OCI-LY1 (cell line): ENCODE data around the gene SNTG2.

Experiments
- H2AFZ ChIP-seq: fragments of 200-600 bp; sonication (generic), shearing (Covaris generic); 2 replicates; pipeline ENCODE4 v1.6.0; 2014; ENCODE audit warnings: antibody characterized with exemption, mild to moderate bottlenecking, low read length
- H3F3A ChIP-seq: fragments of 200-600 bp; sonication (generic), shearing (Covaris generic); 2 replicates; pipeline ENCODE4 v1.6.0; 2014; ENCODE audit warnings: mild to moderate bottlenecking, antibody characterized with exemption, low read length, moderate library complexity; ENCODE audit not compliant: insufficient read depth
- H3K27ac ChIP-seq: fragments of 200-600 bp; sonication (generic); 2 replicates; pipeline ENCODE4 v1.5.1; 2014; ENCODE audit warnings: low read length, mixed run types, mild to moderate bottlenecking, low read depth; ENCODE audit not compliant: poor library complexity, severe bottlenecking
- H3K27me3 ChIP-seq: fragments of 200-600 bp; sonication (generic); 2 replicates; pipeline ENCODE4 v1.6.0; 2014; ENCODE audit warnings: antibody characterized with exemption, mild to moderate bottlenecking, low read length, moderate library complexity; ENCODE audit not compliant: insufficient read depth
- H3K36me3 ChIP-seq: fragments of 200-600 bp; sonication (generic); 2 replicates; pipeline ENCODE4 v1.6.1; 2014; ENCODE audit warnings: mild to moderate bottlenecking, antibody characterized with exemption, low read length, moderate library complexity, mixed read lengths; ENCODE audit not compliant: insufficient read depth
- H3K4me1 ChIP-seq: fragments of 200-600 bp; sonication (generic); 2 replicates; pipeline ENCODE4 v1.5.1; 2014; ENCODE audit warnings: mild to moderate bottlenecking, low read length, moderate library complexity; ENCODE audit not compliant: insufficient read depth, severe bottlenecking
- H3K4me2 ChIP-seq: fragments of 200-600 bp; sonication (generic), shearing (Covaris generic); 2 replicates; pipeline ENCODE4 v1.6.1; 2014; ENCODE audit warnings: low read length
- H3K4me3 ChIP-seq: fragments of 200-600 bp; sonication (generic); 2 replicates; pipeline ENCODE4 v1.5.1; 2014; ENCODE audit warnings: low read length, low read depth, mild to moderate bottlenecking, mixed read lengths; ENCODE audit not compliant: poor library complexity, severe bottlenecking
- H3K79me2 ChIP-seq: fragments of 200-600 bp; shearing (Covaris generic); 2 replicates; pipeline ENCODE4 v1.6.1; 2016; ENCODE audit warnings: mixed run types, low read length, mixed read lengths; ENCODE audit not compliant: insufficient read depth
- H3K9ac ChIP-seq: fragments of 200-600 bp; sonication (generic), shearing (Covaris generic); 2 replicates; pipeline ENCODE4 v1.6.1; 2014; ENCODE audit warnings: mild to moderate bottlenecking, low read length, mixed read lengths
- H3K9me2 ChIP-seq: fragments of 200-600 bp; sonication (generic), shearing (Covaris generic); 2 replicates; pipeline ENCODE4 v1.6.1; 2014; ENCODE audit warnings: low read depth, mild to moderate bottlenecking, low read length, mixed read lengths
- H3K9me3 ChIP-seq: fragments of 200-600 bp; shearing (Covaris generic); 2 replicates; pipeline ENCODE4 v1.6.1; 2014; ENCODE audit warnings: low read length, mixed read lengths
- H4K20me1 ChIP-seq: fragments of 200-600 bp; sonication (generic), shearing (Covaris generic); 2 replicates; pipeline ENCODE4 v1.6.0; 2016; ENCODE audit warnings: mild to moderate bottlenecking, low read length; ENCODE audit not compliant: insufficient read depth
- CTCF ChIP-seq: fragments of 200-600 bp; sonication (generic), shearing (Covaris generic); IDR thresholded peaks from 2 replicates; pipeline ENCODE4 v1.5.1; 2017; ENCODE audit warnings: mild to moderate bottlenecking, antibody characterized with exemption, low read length, moderate library complexity, mixed read lengths
- EZH2 ChIP-seq: fragments of 200-600 bp; sonication (generic), shearing (Covaris generic); IDR thresholded peaks from 2 replicates; pipeline ENCODE4 v1.8.0; 2017; ENCODE audit warnings: borderline replicate concordance, mixed run types, mild to moderate bottlenecking, antibody characterized with exemption, low read length, moderate library complexity, mixed read lengths

SNTG2 gene

GRCh38 chr2:1209761-1210160 is 259.1 kb downstream of the SNTG2 start:
- Histone ChIP-seq H4K20me1 (no peaks in the 10 kb centered on the region), H3K4me2 (no peak overlapping the region), H3K79me2 (no peaks in the 10 kb centered on the region), H3K9ac (no peak overlapping the region), H3K27ac (no peak overlapping the region), H3F3A (no peaks in the 10 kb centered on the region; the same call in 1 of the 2 replicates), H3K36me3 (no peaks in the 10 kb centered on the region), H3K4me3 (no peak overlapping the region), H3K9me3 (no peaks in the 10 kb centered on the region), H3K4me1 (no peaks in the 10 kb centered on the region), H3K9me2 (no peaks in the 10 kb centered on the region), H3K27me3 (no peaks in the 10 kb centered on the region), H2AFZ (no peak overlapping the region)
- TF ChIP-seq EZH2 (no peak), CTCF (no peak)

- H3K4me2 ChIP-seq = no peak overlapping the region
- H4K20me1 ChIP-seq = no peaks in the 10 kb centered on the region
- H3K79me2 ChIP-seq = no peaks in the 10 kb centered on the region
- no peaks in the 10 kb centered on the region for H3K36me3 ChIP-seq
- H3K4me3 ChIP-seq = no peak overlapping the region
- no peaks in the 10 kb centered on the region for H3K4me1 ChIP-seq
- no peaks in the 10 kb centered on the region for H3K27me3 ChIP-seq
- H2AFZ ChIP-seq = no peak overlapping the region
- no peaks in the 10 kb centered on the region for H3K9me3 ChIP-seq
- no peaks in the 10 kb centered on the region; the same call in 1 of the 2 replicates for H3F3A ChIP-seq
- no peak overlapping the region for H3K27ac ChIP-seq
- TF ChIP-seq CTCF (no peak), EZH2 (no peak)
- no peak overlapping the region for H3K9ac ChIP-seq
- no peaks in the 10 kb centered on the region for H3K9me2 ChIP-seq
Measured at GRCh38 chr2:1210352-1210751, 259.7 kb downstream of the SNTG2 start.

GRCh38 chr2:1219901-1220573 is 269.4 kb downstream of the SNTG2 start:
- Histone ChIP-seq H3K4me1 (no peaks in the 10 kb centered on the region), H3K79me2 (no peaks in the 10 kb centered on the region), H3K27me3 (no peaks in the 10 kb centered on the region), H3K9me3 (no peaks in the 10 kb centered on the region), H3K4me3 (no peak overlapping the region), H3K27ac (no peak overlapping the region), H3K9ac (no peak overlapping the region), H4K20me1 (no peaks in the 10 kb centered on the region), H3K36me3 (no peaks in the 10 kb centered on the region), H3K9me2 (no peaks in the 10 kb centered on the region), H3F3A (no peaks in the 10 kb centered on the region), H2AFZ (no peak overlapping the region), H3K4me2 (no peak overlapping the region)
- TF ChIP-seq EZH2 (no peak), CTCF (no peak)
